ENCODE results near the gene UMPS. TPM values are rescaled to one million over a fixed set of nuclear protein-coding genes. Genes with fewer than 3 reads are reported as not detected.
A peak's percentile ranks its signal among the peaks of the same experiment; 100 is the strongest.

The UMPS gene
- total and polyA plus RNA-seq, 2 of the 4 experiments (the other 2 are of a cell fraction): 18.7 to 26.7 TPM

GRCh38 chr3:124702950-124703349 is 27.3 kb upstream of the UMPS start:
- H3K4me1 ChIP-seq (ENCODE audit: control insufficient read depth, insufficient read depth, low read length): peaks cover 4% of the 10 kb centered on the region; the same call in 1 of the 2 replicates
- ChIA-PET POLR2A (ENCODE audit: unreplicated experiment) (no interaction called here), CTCF (interaction anchor here (0.9 kb wide), 1 partner anchor 14 kb away, joined by 4 read pairs; no protein-coding TSS in a partner anchor)
- peaks cover 4% of the 10 kb centered on the region for H3K9me1 ChIP-seq (ENCODE audit: insufficient read depth, low read length)
- no peaks in the 10 kb centered on the region for H3K27me3 ChIP-seq (ENCODE audit: control insufficient read depth, insufficient read depth, low read length)
- H2BK5ac ChIP-seq (ENCODE audit: low read depth, low read length, poor library complexity, severe bottlenecking): no peak overlapping the region
- BruUV-seq (replicated peaks): no TSS peak
- no peak overlapping the region for H3K4me2 ChIP-seq (ENCODE audit: low read depth, low read length)
- no peak for TF ChIP-seq CTCF (conservative IDR thresholded peaks at IDR 0.05; ENCODE audit: low read depth, low read length)
- TF ChIP-seq MXI1 (IDR thresholded peaks at IDR 0.05; ENCODE audit: borderline replicate concordance, low read depth, low read length): no peak
- no peak for TF ChIP-seq USF2 (IDR thresholded peaks at IDR 0.05; ENCODE audit: low read depth, low read length)
- no peak for TF ChIP-seq MAZ (IDR thresholded peaks at IDR 0.05; ENCODE audit: borderline replicate concordance, low read depth, low read length)
- no peak for TF ChIP-seq ELK1 (IDR thresholded peaks at IDR 0.05; ENCODE audit: borderline replicate concordance, low read depth, low read length)
- no peak for TF ChIP-seq RAD21 (IDR thresholded peaks at IDR 0.05; ENCODE audit: low read length)
- in situ Hi-C loops (cut with MboI; ENCODE audit: low sequenced_read_pairs) (no loop called here), dilution Hi-C loops (cut with HindIII; ENCODE audit: low sequenced_read_pairs, unreplicated experiment) (no loop called here), intact Hi-C loops (cut with micrococcal nuclease) (no loop called here)
- H2BK20ac ChIP-seq (ENCODE audit: low read depth, low read length): peak overlapping the region; percentile 80; the same call in 1 of the 2 replicates
- peak overlapping the region; percentile 51 for H3K14ac ChIP-seq (replicated peaks; ENCODE audit: low read depth, low read length)
- no peak overlapping the region for H3K4me3 ChIP-seq (ENCODE audit: insufficient read depth, low read depth, low read length)
- no peak overlapping the region for H4K5ac ChIP-seq (ENCODE audit: low read depth, low read length)
- no peak overlapping the region for H3K27ac ChIP-seq (ENCODE audit: insufficient read depth, low read length)
- peak overlapping the region; percentile 72 for H3K4ac ChIP-seq (ENCODE audit: low read depth, low read length)
- peak overlapping the region; percentile 77; the same call in 1 of the 2 replicates for H2AK5ac ChIP-seq (ENCODE audit: low read depth, low read length)
- no peaks in the 10 kb centered on the region for H3K9me3 ChIP-seq (ENCODE audit: control insufficient read depth, insufficient read depth, low read length)
- no peak overlapping the region for H3K56ac ChIP-seq (ENCODE audit: extremely low read depth, insufficient read depth, low read length)
- no peaks in the 10 kb centered on the region for H4K20me1 ChIP-seq (ENCODE audit: insufficient read depth, low read length)
- DNase-seq: no peak
- peak overlapping the region; percentile 75 for H2BK120ac ChIP-seq (ENCODE audit: low read depth, low read length)
- 0 out of 4 replicates have a peak overlapping the region, but pooled peaks of 1 of the 2 experiments have one; percentile 21 for H4K8ac ChIP-seq (ENCODE audit: low read depth in 2 of 2, low read length in 2 of 2)
- H2BK15ac ChIP-seq (ENCODE audit: low read depth, low read length): peak overlapping the region; percentile 97; the same call in 2 of the 3 replicates
- WGBS, 2 experiments (ENCODE audit: extremely low coverage in 2 of 2, insufficient read length in 1 of 2): no CpG with 5 or more reads among the region's 7 CpGs
- H4K91ac ChIP-seq (ENCODE audit: insufficient read depth, low read depth, low read length): peak overlapping the region; percentile 55; the same call in 1 of the 2 replicates
- peaks cover 0 to 3% of the 10 kb centered on the region in 2 experiments; a peak in 1 of 4 replicates for H3K79me1 ChIP-seq (ENCODE audit: low read depth in 1 of 2, low read length in 2 of 2)
- ATAC-seq (ENCODE audit: low read depth): no peak
- H3K18ac ChIP-seq (ENCODE audit: low read depth, low read length): peak overlapping the region; percentile 18; the same call in 1 of the 2 replicates
- no peak overlapping the region for H3K9ac ChIP-seq (ENCODE audit: low read depth, low read length)
- no peak overlapping the region for H2AK9ac ChIP-seq (replicated peaks; ENCODE audit: low read depth, low read length, poor library complexity)
- peak overlapping the region; percentile 54 for H2AFZ ChIP-seq (replicated peaks; ENCODE audit: low read length, poor library complexity)
- peak overlapping the region; percentile 55; the same call in 1 of the 2 replicates for H3K23ac ChIP-seq (ENCODE audit: low read depth, low read length)
- no peaks in the 10 kb centered on the region for H3K36me3 ChIP-seq (ENCODE audit: control insufficient read depth, insufficient read depth, low read length)
